ENCODE data around the gene C10orf143. TPM values are rescaled to one million over a fixed set of nuclear protein-coding genes. Genes with fewer than 3 reads are reported as not detected.
A peak's percentile ranks its signal among the peaks of the same experiment; 100 is the strongest.

The C10orf143 gene
- total RNA-seq: 1 to 10 TPM in 3 of 4 donors, under 1 TPM in 1; 0.55 to 2.5 (median 1.3) TPM

- peak; percentile 80 to 81 for TF ChIP-seq POLR2A (IDR thresholded peaks at IDR 0.05)
- TF ChIP-seq CTCF (IDR thresholded peaks at IDR 0.05 in 4 of 5, conservative IDR thresholded peaks at IDR 0.05 in 1 of 5): no peak
- no peaks in the 10 kb centered on the region for H3K36me3 ChIP-seq
- in situ Hi-C loops (cut with MboI; ENCODE audit: low sequenced_read_pairs in 4 of 4): loop anchor here in 1 of 4 donors (25.0 kb wide), 1 partner anchor 1073 kb away; no protein-coding TSS in a partner anchor
- ATAC-seq: peak; percentile 89 to 90
- H3K9me3 ChIP-seq: no peaks in the 10 kb centered on the region
- peaks cover 16 to 26% of the 10 kb centered on the region in 2 donors for H3K4me1 ChIP-seq
- H3K27ac ChIP-seq: peak within 1 kb of the TSS; percentile 92 to 99 (median 96)
- intact Hi-C loops (cut with DNase I; ENCODE audit: low total_unique reads): loop anchor here (1.0 to 5.0 kb wide), 3 partner anchors 26 to 643 kb away; partner anchors contain the start of genes GLRX3 and MGMT
- peak within 1 kb of the TSS; percentile 80 to 96 (median 90) for H3K4me3 ChIP-seq
- peak; percentile 96 to 97 for DNase-seq
- H3K27me3 ChIP-seq: no peaks in the 10 kb centered on the region
These were observed at the start of gene C10orf143 for GRCh38 chr10:130110246-130111112. Gene C10orf143, minus strand, starts transcription at chr10:130110830. Its CDS starts 58 bp downstream, at chr10:130110772.

GRCh38 chr10:130159192-130159794 lies 48.7 kb upstream of the C10orf143 start:
- no peak overlapping the region for H3K4me3 ChIP-seq
- no peaks in the 10 kb centered on the region for H3K4me1 ChIP-seq
- H3K27me3 ChIP-seq: no peaks in the 10 kb centered on the region
- H3K9me3 ChIP-seq: no peaks in the 10 kb centered on the region
- peaks cover 0 to 35% of the 10 kb centered on the region in 2 donors for H3K36me3 ChIP-seq
- DNase-seq (no peak), ATAC-seq (no peak)
- intact Hi-C loops (cut with DNase I; ENCODE audit: low total_unique reads) (no loop called here), in situ Hi-C loops (cut with MboI; ENCODE audit: low sequenced_read_pairs in 4 of 4) (no loop called here)
- TF ChIP-seq POLR2A (IDR thresholded peaks at IDR 0.05) (no peak), CTCF (IDR thresholded peaks at IDR 0.05 in 4 of 5, conservative IDR thresholded peaks at IDR 0.05 in 1 of 5) (no peak)
- no peak overlapping the region for H3K27ac ChIP-seq

- H3K4me3 ChIP-seq: no peak overlapping the region
- ATAC-seq (no peak), DNase-seq (no peak)
- TF ChIP-seq CTCF (IDR thresholded peaks at IDR 0.05 in 4 of 5, conservative IDR thresholded peaks at IDR 0.05 in 1 of 5): no peak
- TF ChIP-seq POLR2A (IDR thresholded peaks at IDR 0.05): no peak
- intact Hi-C loops (cut with DNase I; ENCODE audit: low total_unique reads) (no loop called here), in situ Hi-C loops (cut with MboI; ENCODE audit: low sequenced_read_pairs in 4 of 4) (no loop called here)
- H3K9me3 ChIP-seq: no peaks in the 10 kb centered on the region
- peaks cover 6 to 36% of the 10 kb centered on the region in 2 donors for H3K4me1 ChIP-seq
- H3K36me3 ChIP-seq: peaks cover 0 to 21% of the 10 kb centered on the region in 2 donors
- no peaks in the 10 kb centered on the region for H3K27me3 ChIP-seq
- no peak overlapping the region for H3K27ac ChIP-seq
These were observed 35.4 kb upstream of the C10orf143 start for GRCh38 chr10:130146042-130146441.

GRCh38 chr10:130141878-130142277 lies 31.2 kb upstream of the C10orf143 start:
- TF ChIP-seq POLR2A (IDR thresholded peaks at IDR 0.05) (no peak), CTCF (IDR thresholded peaks at IDR 0.05 in 4 of 5, conservative IDR thresholded peaks at IDR 0.05 in 1 of 5) (no peak)
- in situ Hi-C loops (cut with MboI; ENCODE audit: low sequenced_read_pairs in 4 of 4) (no loop called here), intact Hi-C loops (cut with DNase I; ENCODE audit: low total_unique reads) (no loop called here)
- H3K4me1 ChIP-seq: peaks cover 34 to 60% of the 10 kb centered on the region in 2 donors
- no peaks in the 10 kb centered on the region for H3K27me3 ChIP-seq
- H3K36me3 ChIP-seq: peaks cover 0 to 20% of the 10 kb centered on the region in 2 donors
- H3K27ac ChIP-seq: no peak overlapping the region
- no peak overlapping the region for H3K4me3 ChIP-seq
- DNase-seq: no peak
- H3K9me3 ChIP-seq: no peaks in the 10 kb centered on the region
- ATAC-seq: no peak
